PC-9 (cell line): ENCODE measurements around the gene METTL6. TPM values are rescaled to one million over a fixed set of nuclear protein-coding genes. Genes with fewer than 3 reads are reported as not detected.
"Not testable (repeated sequence)": the region's sequence is repeated elsewhere in the genome, so short reads cannot be mapped to it uniquely, and the experiment has no call there.

Experiments used
- BruUV-seq: library from RNA; stranded (reverse); fragments of 400-500 nt; replicated peaks from 2 replicates; lab custom pipeline; 2021; lab: Mats Ljungman, UMichigan
- CTCF ChIA-PET: fragments of 300-600 bp; sonication (Branson Sonifier 250); formaldehyde crosslinking; loops from one replicate; lab custom pipeline; 2022; ENCODE audit warnings: antibody characterized with exemption; lab: Charles Lee
- POLR2A ChIA-PET: fragments of 300-600 bp; sonication (Branson Sonifier 250); formaldehyde crosslinking; loops from one replicate; lab custom pipeline; 2022; ENCODE audit warnings: antibody characterized with exemption; ENCODE audit not compliant: unreplicated experiment; lab: Charles Lee
- DNase-seq, 2 experiments: peaks; one replicate each; pipeline versions ENCODE4 v3.0.0 to v3.0.0-alpha.2; 2015 to 2022; ENCODE audit warnings: mixed read lengths in 1 of 2
- H2AFZ ChIP-seq: fragments of 200-600 bp; sonication (generic); 2 replicates; pipeline ENCODE4 v1.8.1; 2017; ENCODE audit warnings: antibody characterized with exemption
- H3F3A ChIP-seq: fragments of 200-600 bp; sonication (generic); 2 replicates; pipeline ENCODE4 v1.8.1; 2017; ENCODE audit warnings: antibody characterized with exemption, mild to moderate bottlenecking, low read depth; ENCODE audit not compliant: insufficient read depth
- H3K27ac ChIP-seq: fragments of 200-600 bp; sonication (generic); 2 replicates; pipeline ENCODE4 v1.6.1; 2016; ENCODE audit warnings: mixed run types
- H3K27me3 ChIP-seq: fragments of 200-600 bp; sonication (generic); 2 replicates; pipeline ENCODE4 v1.6.1; 2016; ENCODE audit warnings: low read depth, mixed run types; ENCODE audit not compliant: insufficient read depth
- H3K36me3 ChIP-seq: fragments of 200-600 bp; sonication (generic); 2 replicates; pipeline ENCODE4 v1.6.1; 2016; ENCODE audit warnings: low read depth, mixed run types
- H3K4me1 ChIP-seq: fragments of 200-600 bp; sonication (generic); replicated peaks from 2 replicates; pipeline ENCODE4 v1.6.1; 2016; ENCODE audit warnings: mixed run types; ENCODE audit not compliant: insufficient read depth
- H3K4me2 ChIP-seq: fragments of 200-600 bp; sonication (generic); 2 replicates; pipeline ENCODE4 v1.6.1; 2017; ENCODE audit warnings: mixed run types
- H3K4me3 ChIP-seq: fragments of 200-600 bp; sonication (generic); 2 replicates; pipeline ENCODE4 v1.6.1; 2016; ENCODE audit warnings: mixed run types
- H3K79me2 ChIP-seq: fragments of 200-600 bp; sonication (generic); 2 replicates; pipeline ENCODE4 v1.6.1; 2017; ENCODE audit warnings: low read depth, mixed run types
- H3K9me2 ChIP-seq: fragments of 200-600 bp; sonication (generic); 2 replicates; pipeline ENCODE4 v1.8.1; 2017; ENCODE audit warnings: mild to moderate bottlenecking; ENCODE audit not compliant: insufficient read depth
- H3K9me3 ChIP-seq: fragments of 200-600 bp; sonication (generic); 2 replicates; pipeline ENCODE4 v1.8.1; 2016; ENCODE audit warnings: low read depth; ENCODE audit not compliant: insufficient read depth
- H4K20me1 ChIP-seq: fragments of 200-600 bp; sonication (generic); 2 replicates; pipeline ENCODE4 v1.8.1; 2017; ENCODE audit not compliant: insufficient read depth
- CTCF ChIP-seq: fragments of 200-600 bp; sonication (generic); conservative IDR thresholded peaks from 2 replicates; pipeline ENCODE4 v1.6.1; 2017; ENCODE audit warnings: mixed run types, antibody characterized with exemption, mild to moderate bottlenecking, moderate library complexity
- EZH2 ChIP-seq: fragments of 200-600 bp; sonication (generic); IDR thresholded peaks from 2 replicates; pipeline ENCODE4 v1.8.0; 2017; ENCODE audit warnings: antibody characterized with exemption, low read depth
- intact Hi-C: fragments of 100-400 bp; cut with micrococcal nuclease; formaldehyde crosslinking; loops from one replicate; pipeline ENCODE4 v1.10.0; 2022; ENCODE audit not compliant: unreplicated experiment
- total RNA-seq: library from RNA; stranded (reverse); gene quantifications from 2 replicates; pipeline ENCODE4 v1.2.3, GENCODE V29; 2021

Gene METTL6
- total RNA-seq, 1 experiment from 2014 or later: 17.2 TPM

GRCh38 chr3:15460891-15461531 is 33.7 kb upstream of the METTL6 start:
- Histone ChIP-seq H3K27me3 (no peaks in the 10 kb centered on the region), H3K36me3 (no peaks in the 10 kb centered on the region), H3K27ac (no peak overlapping the region), H4K20me1 (no peaks in the 10 kb centered on the region), H3K79me2 (no peaks in the 10 kb centered on the region), H3K9me3 (no peaks in the 10 kb centered on the region), H3K9me2 (no peaks in the 10 kb centered on the region), H3K4me3 (no peak overlapping the region), H3F3A (no peaks in the 10 kb centered on the region), H3K4me1 (no peaks in the 10 kb centered on the region), H3K4me2 (no peak overlapping the region), H2AFZ (no peak overlapping the region)
- TF ChIP-seq CTCF: no peak
- no peak for TF ChIP-seq EZH2
- no TSS peak for BruUV-seq
- ChIA-PET CTCF (no interaction called here), POLR2A (no interaction called here)
- intact Hi-C loops: no loop called here
- no peak for DNase-seq

GRCh38 chr3:15458212-15458780 is 31.0 kb upstream of the METTL6 start:
- no peaks in the 10 kb centered on the region for H4K20me1 ChIP-seq
- no peak overlapping the region for H2AFZ ChIP-seq
- H3K9me2 ChIP-seq: no peaks in the 10 kb centered on the region
- no TSS peak for BruUV-seq
- no peaks in the 10 kb centered on the region for H3K27me3 ChIP-seq
- TF ChIP-seq EZH2 (no peak), CTCF (no peak)
- DNase-seq: no peak
- H3K4me2 ChIP-seq: no peak overlapping the region
- ChIA-PET POLR2A (no interaction called here), CTCF (no interaction called here)
- no peaks in the 10 kb centered on the region for H3F3A ChIP-seq
- H3K36me3 ChIP-seq: no peaks in the 10 kb centered on the region
- no peak overlapping the region for H3K4me3 ChIP-seq
- H3K79me2 ChIP-seq: no peaks in the 10 kb centered on the region
- no peak overlapping the region for H3K27ac ChIP-seq
- intact Hi-C loops: no loop called here
- H3K9me3 ChIP-seq: no peaks in the 10 kb centered on the region
- no peaks in the 10 kb centered on the region for H3K4me1 ChIP-seq

- DNase-seq, H3K27ac ChIP-seq, BruUV-seq, H3K36me3 ChIP-seq, H3F3A ChIP-seq, H4K20me1 ChIP-seq, CTCF ChIA-PET, H3K4me2 ChIP-seq, H3K79me2 ChIP-seq, H3K9me2 ChIP-seq, H2AFZ ChIP-seq, H3K4me3 ChIP-seq, intact Hi-C loops, H3K27me3 ChIP-seq, H3K9me3 ChIP-seq, POLR2A ChIA-PET, H3K4me1 ChIP-seq: not testable (repeated sequence)
These were observed 29.6 kb upstream of the METTL6 start for GRCh38 chr3:15456915-15457314.
